Hindlimb muscle (tissue), 1 donor: ENCODE results near the gene SCRT2. TPM values are rescaled to one million over a fixed set of nuclear protein-coding genes. Genes with fewer than 3 reads are reported as not detected.

ENCODE experiments used
- DNase-seq: peaks from one replicate; pipeline ENCODE4 v3.0.0-alpha.2; 2013
- polyA plus RNA-seq: library from polyadenylated mRNA; unstranded; fragments of 120-200 nt; gene quantifications from one replicate; pipeline ENCODE4 v1.2.1, GENCODE V29; 2013; ENCODE audit not compliant: insufficient read length

Gene SCRT2
- polyA plus RNA-seq, 1 donor, result not detected

DNA sequence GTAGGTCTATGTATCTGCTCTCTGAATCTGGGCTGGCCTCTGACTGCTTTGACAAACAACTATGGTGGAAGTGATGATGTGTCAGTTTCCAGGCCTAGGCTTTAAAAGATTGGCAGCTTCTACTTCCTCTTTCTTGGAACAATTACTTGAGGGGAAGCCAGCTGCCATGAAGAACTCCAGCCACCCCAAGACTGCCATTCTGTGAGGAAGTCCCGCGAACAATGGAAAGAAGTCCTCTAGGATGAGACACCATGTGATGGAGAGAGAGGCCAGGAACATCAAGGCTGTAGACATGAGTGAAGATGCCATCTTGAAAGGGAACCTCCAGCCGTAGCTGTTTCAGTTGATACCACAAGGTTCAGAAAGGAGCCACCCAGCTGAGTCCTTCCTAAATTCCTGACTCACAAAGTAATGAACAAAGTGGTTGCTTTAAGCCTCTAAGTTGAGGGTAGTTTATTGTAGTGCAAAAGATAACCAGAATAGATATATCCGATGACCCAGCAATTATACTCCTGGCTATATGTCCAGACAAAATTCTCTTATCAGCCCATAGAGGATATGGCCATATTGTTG lies 50.2 kb downstream of the SCRT2 start:
- no peak for DNase-seq

DNA sequence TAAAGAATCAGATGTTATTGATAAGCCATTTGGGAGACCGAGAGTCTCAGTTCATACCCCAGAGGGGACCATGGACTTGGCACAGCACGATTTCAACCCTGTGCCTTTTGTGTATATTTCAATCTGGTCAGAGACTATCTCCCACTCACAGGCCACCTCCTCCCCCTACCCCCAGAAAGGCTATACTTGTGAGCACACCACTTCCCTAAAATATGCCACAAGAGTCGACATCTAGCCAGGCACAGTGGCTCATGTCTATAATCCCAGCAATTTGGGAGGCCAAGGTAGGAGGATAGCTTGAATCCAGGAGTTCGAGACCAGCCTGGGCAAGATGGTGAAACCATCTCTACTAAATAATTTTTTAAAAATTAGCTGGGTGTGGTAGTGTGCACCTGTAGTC lies 51.9 kb downstream of the SCRT2 start:
- DNase-seq, result no peak

DNA sequence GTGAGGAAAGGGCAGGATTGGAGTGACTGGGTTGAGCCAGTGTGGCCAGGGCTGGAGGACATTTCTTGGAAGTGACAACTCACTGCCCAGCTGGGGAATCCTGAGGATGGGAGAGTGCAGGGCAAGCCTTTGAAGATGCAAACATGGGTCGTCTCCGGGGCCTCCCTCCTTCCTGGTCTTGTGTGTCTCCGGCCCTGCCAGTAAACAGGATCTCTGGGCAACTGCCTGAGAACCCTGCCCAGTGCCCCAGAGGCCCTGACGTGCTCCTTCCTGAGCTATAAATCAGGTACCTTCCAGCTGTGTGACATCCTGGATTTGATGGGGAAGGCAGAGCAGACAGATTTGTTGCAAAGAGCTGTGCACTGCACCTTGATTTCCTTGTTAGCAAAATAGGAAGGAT lies 52.6 kb downstream of the SCRT2 start:
- no peak for DNase-seq

DNA sequence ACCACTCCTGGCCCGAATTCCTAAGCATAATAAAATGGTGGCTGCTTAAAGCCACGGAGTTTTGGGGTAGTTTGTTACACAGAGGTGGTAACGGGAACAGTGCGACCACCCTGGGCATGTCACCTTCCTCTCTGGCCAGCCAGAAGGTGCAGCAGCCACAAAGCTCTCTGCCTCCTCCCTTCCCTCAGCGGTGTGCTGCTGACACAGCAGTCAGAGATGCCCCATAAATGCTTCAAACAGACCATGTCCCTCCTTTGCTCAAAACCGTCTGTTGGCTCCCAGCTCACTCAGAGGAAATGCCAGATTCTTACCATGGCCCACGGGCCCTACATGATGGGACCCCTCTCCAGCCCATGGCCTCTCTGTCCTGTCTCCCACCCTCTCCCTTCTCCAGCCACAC lies 53.4 kb downstream of the SCRT2 start:
- no peak for DNase-seq

DNA sequence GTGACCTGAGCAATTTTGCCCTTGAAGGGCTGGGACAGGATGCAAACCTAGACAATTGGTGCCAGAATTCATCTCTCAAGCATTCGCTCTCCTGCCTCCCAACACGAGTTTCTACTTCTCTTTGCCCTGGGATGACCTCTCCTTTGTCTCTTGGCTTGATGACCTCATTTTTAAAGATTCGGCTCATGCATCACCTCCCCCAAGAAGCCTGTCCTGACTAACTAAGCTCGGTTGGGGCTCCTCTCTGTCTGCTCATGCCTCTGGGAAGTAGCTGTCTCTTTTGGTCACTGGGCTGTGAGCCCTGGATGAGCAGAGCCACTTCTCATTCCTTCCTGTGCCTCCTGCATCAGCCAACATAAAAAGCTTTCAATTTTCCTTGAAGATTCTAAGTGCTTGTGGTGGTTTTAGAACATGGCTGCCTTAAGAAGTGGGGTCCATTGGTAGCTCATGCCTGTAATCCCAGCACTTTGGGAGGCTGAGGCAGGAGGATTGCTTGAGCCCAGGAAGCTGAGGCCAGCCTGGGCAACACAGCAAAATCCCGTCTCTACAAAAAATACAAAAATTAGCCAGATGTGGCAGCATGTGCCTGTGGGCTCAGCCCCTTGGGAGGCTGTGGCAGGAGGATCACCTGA lies 54.4 kb downstream of the SCRT2 start:
- DNase-seq, result no peak

DNA sequence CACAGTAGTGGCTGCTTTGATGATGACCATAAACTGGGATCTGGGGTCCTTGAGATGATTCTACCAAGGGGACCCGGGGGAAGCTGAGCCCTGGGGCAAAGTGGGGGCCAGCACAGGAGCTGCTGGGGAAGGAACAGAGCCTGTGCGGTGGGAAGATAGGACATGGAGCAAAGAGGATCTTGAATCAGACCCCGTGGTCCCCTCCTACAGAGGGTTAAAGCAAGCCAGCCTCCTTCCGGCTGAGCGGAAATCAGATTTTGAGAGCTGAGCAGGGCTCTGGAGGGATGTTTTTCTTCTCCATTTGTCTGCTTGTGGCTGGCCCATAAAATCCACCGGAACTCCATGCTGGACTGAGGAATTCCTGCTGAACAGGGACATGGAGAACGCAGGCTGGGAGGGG lies 55.4 kb downstream of the SCRT2 start:
- no peak for DNase-seq

DNA sequence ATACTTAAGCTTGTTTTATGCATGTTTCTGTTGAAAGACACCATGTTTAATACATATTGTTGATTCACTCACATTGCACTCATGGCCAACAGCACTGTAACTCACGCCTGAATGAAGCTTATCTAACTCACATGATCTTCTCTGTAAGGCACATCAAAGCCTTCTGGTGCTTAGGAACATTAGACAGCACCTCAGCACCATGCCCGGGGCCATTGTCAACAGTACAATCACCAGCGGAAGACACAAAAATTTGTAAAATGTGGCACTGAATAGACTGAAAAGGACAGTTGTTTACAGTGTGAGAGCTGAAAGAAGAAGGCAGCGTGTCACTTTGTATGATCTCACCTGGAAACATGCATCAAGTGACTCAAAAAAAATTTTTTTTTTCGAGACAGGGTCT lies 56.6 kb downstream of the SCRT2 start:
- DNase-seq, result no peak

DNA sequence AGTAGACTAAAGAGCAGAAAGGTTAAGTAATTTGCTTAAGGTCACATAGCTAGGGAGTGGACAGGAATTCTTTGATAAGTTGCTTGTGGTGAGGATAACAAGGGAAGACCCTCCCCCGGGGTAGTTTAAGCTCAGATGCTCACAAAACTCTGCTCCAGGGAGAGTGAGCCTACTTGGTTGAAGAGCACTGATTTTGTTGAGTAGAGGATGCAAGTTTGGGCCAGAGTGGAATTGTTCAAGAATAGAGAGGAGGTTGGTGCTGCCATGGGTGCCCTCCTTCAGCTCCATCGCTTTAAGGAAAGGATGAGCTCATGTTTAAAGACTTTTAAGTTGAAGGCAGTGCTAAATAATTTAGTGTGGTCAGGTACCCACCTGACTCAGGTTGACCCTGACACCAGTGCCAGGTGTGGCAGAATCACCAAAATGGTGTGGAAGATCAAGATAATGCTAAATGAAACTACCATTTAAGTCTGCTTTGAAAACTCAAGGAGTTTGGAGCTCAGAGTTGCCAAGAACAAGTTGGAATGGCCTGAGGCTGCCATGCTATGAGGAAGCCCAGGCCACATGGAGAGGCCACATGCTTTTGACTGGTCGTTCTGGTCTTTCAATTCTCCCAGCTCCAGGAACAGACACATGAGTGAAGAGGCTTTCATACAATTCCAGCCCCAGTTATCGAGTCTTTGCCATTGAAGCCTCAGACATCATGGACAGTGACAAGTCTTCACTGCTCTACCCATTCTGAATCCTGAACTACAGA lies 57.5 kb downstream of the SCRT2 start:
- no peak for DNase-seq

DNA sequence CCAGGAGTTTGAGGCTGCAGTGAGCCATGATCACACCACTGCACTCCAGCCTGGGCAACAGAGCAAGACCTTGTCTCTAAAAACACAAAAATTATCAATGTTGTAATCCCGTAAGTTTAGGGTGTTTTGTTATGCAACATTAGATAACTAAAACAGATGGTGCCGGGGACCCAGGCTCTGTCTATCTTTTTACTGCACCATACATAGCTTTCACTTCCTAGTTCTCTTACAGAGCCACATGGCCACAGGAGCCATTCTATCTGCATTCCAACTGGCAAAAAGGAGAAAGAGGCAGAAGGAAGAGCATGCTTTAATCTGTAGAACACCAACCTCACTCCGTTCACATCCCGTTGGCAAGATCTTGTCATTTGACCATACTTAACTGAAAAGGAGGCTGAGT lies 60.1 kb downstream of the SCRT2 start:
- DNase-seq, result no peak

DNA sequence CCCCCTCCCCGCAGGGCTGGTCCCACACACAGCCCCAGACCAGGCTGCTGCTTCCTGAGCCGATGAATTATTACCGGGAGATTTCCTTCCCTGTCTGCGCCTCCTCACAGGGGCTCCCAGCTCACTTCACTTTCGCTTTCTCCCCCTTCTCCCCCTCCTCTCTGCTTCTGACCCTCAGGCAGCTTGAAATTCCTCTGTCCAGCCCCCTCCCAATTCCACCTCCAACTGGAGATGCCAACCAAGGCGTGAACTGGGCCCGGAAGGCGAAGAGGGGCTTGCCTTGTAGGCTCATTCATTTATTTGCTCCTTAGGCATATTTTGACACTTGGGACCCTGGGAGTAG lies 63.8 kb downstream of the SCRT2 start:
- no peak for DNase-seq

Other genes starting within 250 kb of the SCRT2 start
- 28.1 TPM for gene TBC1D20, start 213.3 kb downstream of the SCRT2 start, polyA plus RNA-seq
- 111 TPM for gene CSNK2A1, start 132.0 kb downstream of the SCRT2 start, polyA plus RNA-seq
- 4.5 TPM for gene TCF15, start 65.5 kb downstream of the SCRT2 start, polyA plus RNA-seq
- 7.5 TPM for gene SRXN1, start 22.6 kb downstream of the SCRT2 start, polyA plus RNA-seq
- gene SLC52A3, start 92.7 kb upstream of the SCRT2 start, polyA plus RNA-seq, result 0.61 TPM
- 24.3 TPM for gene FAM110A, start 157.9 kb upstream of the SCRT2 start, polyA plus RNA-seq
- gene ANGPT4, start 240.5 kb upstream of the SCRT2 start, polyA plus RNA-seq, result 0.18 TPM